ENCODE measurements around the gene SNX11. TPM values are rescaled to one million over a fixed set of nuclear protein-coding genes. Genes with fewer than 3 reads are reported as not detected.

Gene SNX11
- polyA plus RNA-seq, 1 donor, result 11.2 TPM

DNA sequence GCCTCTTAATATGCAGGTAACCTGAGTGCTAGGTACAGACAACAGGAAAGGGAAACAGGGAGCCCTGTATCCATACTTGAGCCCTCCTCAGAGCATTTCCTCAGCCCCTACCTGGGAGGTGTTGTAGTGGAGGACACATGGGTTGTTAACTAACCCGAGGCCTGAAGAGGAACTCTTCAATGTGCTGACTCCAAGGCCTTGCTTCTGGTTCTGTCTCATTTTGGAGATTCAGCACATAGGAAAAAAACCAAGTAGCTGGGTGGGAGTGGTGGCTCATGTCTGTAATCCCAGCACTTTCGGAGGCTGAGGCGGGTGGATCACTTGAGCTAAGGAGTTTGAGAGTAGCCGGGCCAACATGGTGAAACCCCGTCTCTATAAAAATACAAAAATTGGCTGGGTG is 24.8 kb downstream of the SNX11 start:
- DNase-seq (ENCODE audit: low read depth), result no peak

DNA sequence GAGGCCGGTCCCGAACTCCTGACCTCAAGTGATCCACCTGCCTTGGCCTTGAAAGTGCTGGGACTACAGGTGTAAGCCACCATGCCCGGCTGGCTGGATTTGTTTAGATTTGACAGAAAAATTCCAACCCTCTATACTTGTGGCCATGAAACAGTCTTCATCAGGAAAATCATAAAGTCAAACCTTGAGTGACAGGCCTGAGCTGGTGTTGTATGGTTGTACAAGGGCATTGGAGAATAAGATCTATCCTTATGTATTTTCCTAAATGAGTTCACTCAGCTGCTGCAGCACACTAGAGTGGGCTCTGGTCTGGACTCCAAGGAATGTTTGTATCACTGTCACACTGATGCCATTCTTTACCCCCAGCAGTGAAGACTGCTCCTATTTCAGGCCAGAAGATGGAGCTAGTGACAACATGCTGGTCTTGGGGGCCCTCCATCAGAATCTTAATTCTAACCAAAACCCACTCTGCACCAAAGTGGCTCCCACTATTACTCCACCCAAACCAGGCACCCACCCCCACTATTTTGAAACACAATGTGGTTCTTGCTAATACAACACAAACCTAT is 27.4 kb downstream of the SNX11 start:
- no peak for DNase-seq (ENCODE audit: low read depth)

GRCh38 chr17:48137656-48138055 is 30.1 kb downstream of the SNX11 start:
- no peak for DNase-seq (ENCODE audit: low read depth)

DNA sequence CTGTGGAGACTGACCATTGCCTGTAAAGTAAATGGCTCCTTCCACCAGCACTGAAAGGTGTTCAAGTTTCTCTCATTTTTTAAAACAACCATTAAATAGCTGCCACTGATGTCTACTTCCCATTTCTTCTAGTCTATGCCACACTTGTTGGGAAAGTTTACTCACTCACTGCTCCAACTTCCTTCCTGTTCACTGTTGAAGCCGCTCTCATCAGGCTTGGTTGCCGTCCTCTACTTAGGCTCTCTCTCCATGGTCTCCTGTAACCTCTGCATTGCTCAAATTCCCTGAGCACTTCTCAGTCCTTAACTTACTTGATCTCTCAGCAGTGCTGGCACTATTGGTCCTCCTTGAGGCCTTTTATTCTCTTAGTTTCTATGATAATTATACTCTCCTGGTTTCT is 32.4 kb downstream of the SNX11 start:
- no peak for DNase-seq (ENCODE audit: low read depth)

DNA sequence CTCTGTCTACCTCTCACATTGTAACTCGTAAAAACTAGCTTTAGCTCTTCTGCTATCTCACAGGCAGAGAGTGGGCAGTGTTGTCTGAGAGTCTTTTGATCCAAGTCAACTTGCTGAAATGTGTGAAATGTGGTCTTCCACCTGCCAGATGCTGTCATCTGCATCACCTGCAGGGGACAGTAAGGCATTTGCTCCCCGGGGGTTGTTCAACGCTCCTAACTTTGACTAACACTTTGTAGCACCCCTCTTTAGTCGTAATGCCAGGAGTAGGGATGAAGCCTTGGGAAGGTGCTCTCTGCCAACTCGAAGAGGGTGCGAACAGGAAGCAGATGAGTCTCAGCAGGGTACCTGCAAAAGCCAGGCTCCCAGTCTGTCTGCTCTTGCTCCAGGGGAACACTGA is 36.1 kb downstream of the SNX11 start:
- no peak for DNase-seq (ENCODE audit: low read depth)

DNA sequence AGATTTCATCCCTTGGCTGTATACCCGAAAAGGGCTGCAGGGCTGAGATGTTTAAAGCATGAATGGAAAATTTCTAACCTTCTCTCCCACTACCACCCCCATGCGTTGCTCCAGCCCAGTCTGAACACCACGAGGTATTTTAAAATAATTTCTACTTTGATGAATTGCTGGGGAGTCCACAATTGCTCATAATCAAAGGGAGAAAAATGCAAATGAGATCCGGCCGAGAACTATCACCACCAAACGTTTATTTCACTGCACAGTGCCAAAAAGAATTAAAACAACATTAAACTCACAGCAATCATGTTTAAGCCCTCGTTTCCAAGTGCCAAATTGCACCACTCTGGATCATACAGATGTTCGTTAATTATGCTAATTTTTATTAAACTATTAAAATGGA is 36.7 kb downstream of the SNX11 start:
- DNase-seq (ENCODE audit: low read depth), result no peak

DNA sequence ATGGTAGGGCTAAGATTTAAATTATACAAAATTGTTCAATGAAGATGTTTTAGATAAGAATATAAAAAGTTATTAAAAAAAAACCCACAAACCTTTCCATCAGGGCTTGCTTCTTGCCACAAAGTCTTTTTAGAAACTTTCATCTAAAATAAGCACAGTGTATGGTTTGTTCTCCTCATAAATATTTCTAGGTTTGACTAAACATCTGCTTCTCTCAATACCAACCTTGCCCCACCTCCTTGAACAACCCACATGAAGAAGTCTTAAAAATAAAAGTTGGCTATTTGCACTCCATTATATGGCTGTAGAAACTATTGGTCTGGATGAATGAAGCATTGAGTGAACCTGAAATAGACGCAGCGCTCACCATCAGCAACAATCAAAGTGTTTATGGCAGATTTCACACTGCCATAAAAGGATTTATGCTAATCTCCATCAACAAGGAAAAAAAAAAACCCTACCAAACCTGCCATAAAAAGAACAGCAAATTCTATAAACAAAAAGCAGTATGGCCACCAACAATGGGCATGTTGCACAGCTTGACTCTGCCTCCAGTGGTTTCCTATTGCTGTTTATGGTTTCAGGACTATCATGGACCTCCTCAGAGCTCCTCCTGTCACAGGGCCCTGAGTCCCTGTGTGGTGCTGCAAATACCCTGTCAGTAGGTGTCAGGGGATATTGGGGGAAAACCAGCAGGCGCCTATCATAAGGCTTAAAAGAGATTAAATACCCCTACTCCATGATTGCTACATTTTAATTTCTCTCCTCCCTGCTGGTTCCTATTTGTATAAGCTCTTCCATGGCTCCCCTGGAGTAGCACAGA is 37.6 kb downstream of the SNX11 start:
- no peak for DNase-seq (ENCODE audit: low read depth)

DNA sequence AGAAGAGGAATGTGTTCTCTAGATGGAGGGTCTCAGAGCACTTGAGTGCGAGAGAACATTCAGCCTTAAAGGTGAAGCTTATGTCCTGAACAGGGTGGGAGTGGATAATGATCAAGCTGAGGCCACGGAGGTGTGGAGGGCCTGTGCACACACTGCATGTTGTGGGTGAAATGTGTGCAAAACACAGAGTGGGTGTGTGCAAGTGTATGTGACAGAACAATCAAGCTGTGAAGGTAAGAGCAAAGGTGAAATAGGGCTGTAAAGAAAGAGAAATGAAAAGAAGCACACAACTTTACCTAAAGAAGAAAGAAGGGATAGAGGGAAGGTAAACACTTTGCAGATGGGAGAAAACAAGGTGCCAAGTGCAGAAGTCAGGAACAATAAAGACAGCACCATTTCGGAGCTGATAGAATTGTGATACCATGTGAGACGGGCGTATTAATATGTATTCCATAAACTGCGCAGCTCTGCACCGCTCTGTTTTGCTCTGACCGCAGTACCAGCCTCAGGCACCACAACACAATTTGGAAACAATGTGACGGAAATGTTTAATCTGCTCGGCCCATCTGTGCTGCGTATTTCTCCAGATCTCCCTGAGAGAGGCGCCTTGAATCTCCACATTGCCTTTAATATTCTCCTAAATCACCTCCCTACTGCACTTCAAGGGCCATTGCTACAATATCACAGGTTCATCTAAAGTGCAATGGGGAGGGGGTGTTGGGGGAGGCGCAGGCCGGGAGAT is 40.6 kb downstream of the SNX11 start:
- DNase-seq (ENCODE audit: low read depth), result no peak

GRCh38 chr17:48148854-48149786 is 41.6 kb downstream of the SNX11 start:
- no peak for DNase-seq (ENCODE audit: low read depth)

DNA sequence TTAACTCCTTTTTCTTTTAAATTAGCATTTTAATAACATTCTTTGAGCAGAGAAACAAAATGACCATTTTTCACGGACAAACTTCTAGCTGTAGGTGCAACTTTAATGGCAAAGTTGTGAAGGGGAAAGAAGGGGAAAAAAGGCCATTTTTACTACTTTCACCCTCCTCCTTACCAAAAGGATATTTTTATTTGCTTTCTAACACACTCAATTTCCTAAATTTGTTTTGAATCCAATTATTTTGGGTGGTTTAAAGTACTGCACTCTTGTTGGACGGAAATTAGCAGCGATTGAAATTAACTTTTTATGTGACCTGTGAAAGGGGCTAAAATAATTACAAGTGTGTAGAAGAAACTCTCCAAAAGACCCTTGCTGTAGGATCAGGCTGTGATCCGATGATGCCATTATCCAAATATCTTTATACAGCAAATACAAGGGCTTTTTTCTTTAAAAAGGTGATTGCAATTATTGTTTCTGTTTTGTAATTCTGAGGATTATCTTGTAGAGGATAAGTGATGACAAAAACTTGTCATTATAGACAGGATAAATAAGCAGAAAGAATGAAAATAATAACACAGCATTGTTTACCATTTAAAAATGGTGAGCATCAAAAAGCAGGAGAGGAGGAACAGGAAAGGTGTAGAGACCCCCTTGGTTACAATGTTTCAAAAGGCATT is 42.4 kb downstream of the SNX11 start:
- no peak for DNase-seq (ENCODE audit: low read depth)

DNA sequence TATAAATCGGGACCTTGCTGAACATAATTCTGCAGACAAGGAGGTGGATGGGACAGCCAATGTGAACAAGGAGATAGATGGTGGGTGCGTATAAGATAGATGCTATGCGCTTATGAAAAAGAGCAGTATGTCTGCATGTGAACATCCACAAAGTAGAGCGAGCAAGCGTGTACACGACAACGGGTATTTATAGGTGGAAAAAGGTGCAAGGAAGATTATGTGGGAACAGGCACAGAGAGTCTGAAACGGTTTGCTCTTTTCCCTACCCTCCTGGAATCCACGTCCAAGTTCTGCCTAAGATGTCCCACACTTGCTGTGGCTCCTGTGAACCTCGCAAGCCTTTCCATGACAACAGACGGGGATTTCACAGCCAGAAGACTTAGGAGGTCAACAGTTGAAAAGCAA is 43.0 kb downstream of the SNX11 start:
- DNase-seq (ENCODE audit: low read depth), result no peak

- no peak for DNase-seq (ENCODE audit: low read depth)
Measured at GRCh38 chr17:48151220-48151619, 43.7 kb downstream of the SNX11 start.

GRCh38 chr17:48152289-48152688 is 44.7 kb downstream of the SNX11 start:
- no peak for DNase-seq (ENCODE audit: low read depth)

- no peak for DNase-seq (ENCODE audit: low read depth)
Measured at GRCh38 chr17:48153691-48154358, 46.3 kb downstream of the SNX11 start.

- DNase-seq (ENCODE audit: low read depth), result no peak
Measured at GRCh38 chr17:48155889-48156611, 48.5 kb downstream of the SNX11 start.

DNA sequence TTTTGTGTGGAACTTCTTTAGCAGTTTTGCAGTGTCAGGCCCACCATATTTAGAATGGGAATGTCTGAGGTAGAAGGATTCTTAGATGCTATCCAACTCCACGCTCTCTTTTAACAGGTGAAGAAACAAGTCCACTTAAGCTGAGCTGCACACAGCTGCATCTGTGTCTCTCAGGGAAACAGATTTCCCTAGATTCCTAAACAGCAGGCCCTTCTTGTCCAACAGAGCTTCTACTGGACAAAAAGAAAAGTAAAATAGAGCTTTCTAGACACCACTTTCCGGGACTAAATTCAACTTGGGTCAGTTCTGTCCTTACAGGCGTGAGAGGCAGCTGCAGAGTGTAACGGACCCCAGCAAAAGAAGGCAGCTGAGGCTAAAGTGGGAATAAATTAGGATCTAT is 51.7 kb downstream of the SNX11 start:
- no peak for DNase-seq (ENCODE audit: low read depth)

DNA sequence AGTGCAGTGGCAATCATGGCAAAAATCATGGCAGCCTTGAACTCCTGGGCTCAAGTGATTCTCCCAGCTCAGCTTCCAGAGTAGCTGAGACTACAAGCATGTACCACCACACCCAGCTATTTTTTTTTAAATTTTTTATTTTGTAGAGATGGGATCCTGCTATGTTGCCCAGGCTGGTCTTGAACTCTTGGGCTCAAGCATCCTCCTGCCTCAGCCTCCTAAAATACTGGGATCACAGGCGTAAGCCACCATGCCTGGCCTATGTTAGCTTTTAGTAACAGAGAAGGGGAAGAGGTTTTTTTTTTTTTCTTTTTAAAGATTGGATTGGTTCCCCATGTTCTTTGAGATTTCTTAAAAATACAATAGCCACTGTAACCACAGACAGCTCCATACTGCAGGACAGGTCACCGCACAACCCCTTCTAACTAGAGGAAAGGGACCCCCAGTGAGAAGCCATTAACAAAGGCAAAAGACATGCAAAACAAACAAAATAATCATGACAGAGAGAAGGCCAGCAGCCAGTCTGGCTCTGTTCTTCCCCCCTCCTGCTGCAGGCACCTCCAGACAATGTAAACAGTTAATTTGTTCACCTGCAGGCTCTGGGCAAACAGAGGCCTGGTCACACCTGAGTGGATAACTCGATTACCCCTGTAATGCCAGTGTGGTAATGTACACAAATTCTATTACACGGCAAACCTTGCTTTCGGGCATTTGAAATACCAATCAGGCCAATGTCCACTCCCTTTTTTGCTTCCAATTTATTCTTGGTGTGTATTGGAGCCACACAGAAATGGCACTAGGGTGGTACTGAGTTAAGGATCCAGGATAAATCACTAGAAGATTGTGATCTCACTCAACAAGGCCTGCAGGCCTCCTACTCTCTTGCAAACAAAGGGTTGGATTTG is 52.9 kb downstream of the SNX11 start:
- DNase-seq (ENCODE audit: low read depth), result no peak

DNA sequence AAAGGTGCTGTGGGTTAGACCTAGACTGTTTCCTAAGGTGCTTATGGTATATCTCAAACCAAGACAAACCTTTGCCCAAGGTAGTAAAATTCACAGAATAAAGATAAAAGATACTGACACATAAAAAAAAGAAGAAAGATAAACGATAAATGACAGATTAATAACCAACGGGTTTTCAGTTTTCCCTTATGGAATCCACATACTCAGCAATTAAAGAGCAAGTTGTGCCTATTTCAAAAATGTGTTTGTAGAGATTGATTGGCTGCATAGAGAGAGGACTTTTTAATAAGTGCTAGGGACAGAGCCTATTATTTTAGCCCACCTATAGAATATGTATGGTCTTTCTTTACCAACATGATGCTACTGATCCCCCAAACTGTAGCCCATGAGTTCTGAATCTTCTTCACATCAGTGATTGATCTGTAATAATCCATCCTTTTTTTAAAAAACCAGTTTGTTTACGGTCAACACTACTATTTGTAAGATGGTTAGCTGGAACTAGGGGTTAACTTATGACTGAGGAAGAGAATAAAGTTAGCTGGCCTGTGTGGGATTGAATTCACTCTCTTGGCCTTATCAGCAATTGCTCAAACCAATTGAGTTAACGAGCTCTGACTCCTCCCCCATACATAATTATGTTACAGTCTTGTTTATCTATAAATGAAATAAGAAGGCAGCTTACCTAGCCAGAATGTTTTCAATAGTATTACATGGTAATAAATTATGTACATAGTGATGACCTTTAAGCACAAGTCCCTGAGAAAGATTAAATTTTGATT is 53.8 kb downstream of the SNX11 start:
- no peak for DNase-seq (ENCODE audit: low read depth)

Data from forelimb muscle (tissue), 1 donor.